ENCODE results near the gene PSMD12. TPM values are rescaled to one million over a fixed set of nuclear protein-coding genes. Genes with fewer than 3 reads are reported as not detected.
"Not testable (repeated sequence)": the region's sequence is repeated elsewhere in the genome, so short reads cannot be mapped to it uniquely, and the experiment has no call there.

PSMD12 gene
- total RNA-seq, 1 experiment from 2014 or later = 39.9 TPM

DNA sequence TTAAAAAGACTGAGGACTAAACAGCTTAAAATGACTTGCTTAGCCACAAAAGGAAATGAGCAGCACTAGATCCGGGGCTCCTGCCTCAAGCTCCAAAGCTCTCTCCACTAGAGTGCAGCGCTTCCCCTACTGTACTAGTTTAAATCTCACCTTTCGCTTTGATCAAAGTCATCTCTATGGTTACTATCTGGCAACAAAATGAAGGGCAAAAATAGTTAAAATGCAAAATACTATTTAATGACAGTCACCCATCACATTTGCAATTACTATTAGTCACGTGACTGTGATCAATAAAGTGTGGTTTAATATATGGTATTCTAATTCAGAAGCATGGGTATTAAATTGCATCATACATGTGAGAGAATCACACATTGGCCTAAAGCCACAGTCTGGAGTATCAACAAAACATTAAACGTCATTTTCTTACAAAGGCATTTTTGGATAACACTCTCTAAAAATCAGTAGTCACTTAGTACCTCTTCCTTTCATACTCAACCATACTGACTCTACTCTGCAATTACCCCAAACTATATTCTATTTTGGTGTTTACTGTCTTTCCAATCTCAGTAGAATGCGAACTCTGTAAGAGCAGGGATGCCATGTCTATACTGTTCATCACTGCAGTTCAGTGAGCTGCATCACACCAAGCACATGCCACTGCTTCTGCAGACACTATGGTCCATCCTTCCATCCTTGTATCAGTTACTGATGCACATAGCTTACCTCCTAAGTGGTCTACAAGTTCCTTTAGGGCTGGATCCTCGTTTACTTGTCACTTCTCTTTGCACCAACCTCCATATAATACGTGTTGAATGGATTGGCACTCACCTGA is 6.2 kb downstream of the PSMD12 start:
- DNase-seq (ENCODE audit: extremely low read depth, low read depth) = no peak

DNA sequence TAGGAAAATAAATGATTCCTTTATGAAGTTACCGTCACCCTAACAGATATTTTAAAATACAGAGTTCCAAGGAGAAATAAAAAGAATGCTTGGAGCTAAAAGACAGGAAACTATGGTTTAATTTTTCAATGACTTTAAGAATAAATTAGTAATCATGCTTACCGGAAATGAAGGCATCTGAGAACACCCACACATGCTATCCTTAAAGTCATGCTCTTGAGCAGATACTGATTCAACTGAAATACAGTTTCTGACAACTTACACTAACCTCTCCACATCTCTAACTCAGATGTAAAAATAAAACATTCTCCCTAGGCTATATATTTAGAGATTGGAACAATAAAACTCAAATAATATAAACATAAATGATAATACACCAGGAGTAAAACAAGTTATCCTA is 7.8 kb downstream of the PSMD12 start:
- DNase-seq (ENCODE audit: extremely low read depth, low read depth) = no peak

DNA sequence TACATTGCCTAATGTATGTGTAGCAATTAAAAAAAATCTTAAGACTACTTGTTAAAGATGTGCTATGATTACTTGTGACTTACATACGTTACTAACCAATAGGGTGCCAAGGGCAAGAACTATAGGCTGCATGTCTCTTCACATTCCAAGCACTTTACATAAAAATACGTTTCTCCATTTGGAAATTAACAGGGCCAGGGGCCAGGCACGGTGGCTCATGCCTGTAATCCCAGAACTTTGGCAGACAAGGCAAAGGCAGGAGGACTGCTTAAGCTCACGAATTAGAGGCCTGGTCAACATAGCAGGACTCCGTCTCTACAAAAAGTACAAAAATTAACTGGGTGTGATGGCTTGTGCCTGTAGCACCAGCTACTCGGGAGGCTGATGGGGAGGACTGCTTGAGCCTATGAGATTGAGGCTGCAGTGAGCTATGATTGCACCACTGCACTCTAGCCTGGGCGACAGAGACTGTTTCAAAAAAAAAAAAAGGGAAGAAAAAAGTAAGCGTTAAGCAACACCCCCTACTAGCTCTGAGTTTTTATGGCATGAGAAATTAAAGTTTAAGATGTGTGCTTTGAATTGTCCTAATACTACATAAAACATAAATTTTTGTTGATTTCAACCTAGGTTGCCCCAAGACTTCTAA is 12.3 kb downstream of the PSMD12 start:
- DNase-seq (ENCODE audit: extremely low read depth, low read depth) = no peak

DNA sequence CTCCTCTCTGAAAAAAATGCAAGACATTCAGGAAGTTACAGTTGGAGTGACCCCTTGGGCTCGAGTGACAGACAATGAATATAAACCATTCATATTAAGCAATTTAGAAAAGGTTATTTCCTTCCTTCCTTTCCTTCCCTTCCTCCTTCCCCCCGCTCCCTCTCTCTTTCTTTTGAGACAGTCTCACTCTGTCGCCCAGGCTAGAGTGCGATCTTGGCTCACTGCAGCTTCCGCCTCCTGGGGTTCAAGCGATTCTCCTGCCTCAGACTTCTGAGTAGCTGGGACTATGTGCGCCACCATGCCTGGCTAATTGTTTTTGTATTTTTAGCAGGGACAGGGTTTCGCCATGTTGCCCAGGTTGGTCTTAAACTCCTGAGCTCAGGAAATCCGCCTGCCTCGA is 13.2 kb downstream of the PSMD12 start:
- DNase-seq (ENCODE audit: extremely low read depth, low read depth) = no peak

DNA sequence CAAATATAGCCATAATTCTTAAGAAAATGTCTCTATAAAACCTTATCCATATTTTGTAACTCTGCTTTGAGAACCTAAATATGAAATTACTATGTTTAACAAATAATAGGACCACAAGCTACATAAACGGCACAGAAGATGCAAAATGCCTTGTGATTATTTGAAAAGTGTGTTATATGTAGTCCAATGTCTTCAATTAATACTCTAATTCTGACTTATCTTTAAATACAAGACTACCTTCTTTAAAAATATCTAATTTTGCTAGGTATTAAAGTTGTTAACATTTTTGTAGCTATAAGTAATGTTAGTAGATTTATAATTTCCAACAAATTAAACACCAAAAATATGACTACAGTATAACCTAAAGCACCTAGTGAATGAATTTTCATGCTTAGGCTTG is 17.0 kb downstream of the PSMD12 start:
- DNase-seq (ENCODE audit: extremely low read depth, low read depth) = no peak

DNA sequence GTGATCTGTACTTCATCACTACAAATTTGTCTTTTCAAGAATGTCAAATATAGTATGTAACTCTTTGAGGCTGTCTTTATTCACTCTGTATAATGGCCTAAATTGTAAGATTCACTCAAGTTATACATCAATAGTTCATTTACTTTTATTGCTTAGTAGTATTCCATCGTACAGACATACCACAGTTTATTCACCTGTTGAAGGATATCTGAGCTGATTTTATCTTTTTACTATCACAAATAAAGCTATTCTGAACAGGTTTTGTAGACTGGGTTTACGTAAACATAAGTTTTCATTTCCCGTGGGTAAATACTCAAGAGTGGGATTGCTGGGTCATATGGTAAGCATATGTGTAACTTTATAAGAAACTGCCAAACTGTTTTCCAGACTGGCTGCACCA is 18.6 kb downstream of the PSMD12 start:
- no peak for DNase-seq (ENCODE audit: extremely low read depth, low read depth)

DNA sequence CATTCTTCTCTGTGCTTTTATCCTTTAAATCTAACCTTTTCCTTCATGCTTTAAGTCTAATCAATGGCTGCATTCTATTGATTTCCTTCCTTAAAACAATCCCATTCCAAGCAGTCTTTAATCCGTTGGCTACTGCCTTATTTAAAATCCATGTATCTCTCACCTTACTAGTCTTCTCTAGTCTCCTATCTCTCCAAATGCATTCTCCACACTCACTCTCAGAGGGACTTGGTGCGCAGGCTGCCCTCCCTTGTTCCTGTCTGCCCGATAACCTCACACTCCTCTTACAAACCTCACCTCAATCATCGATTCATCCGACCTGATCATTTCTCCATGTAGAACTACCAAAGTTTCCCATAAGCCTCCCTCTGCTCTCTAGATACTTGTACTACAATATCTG is 23.1 kb downstream of the PSMD12 start:
- DNase-seq (ENCODE audit: extremely low read depth, low read depth) = no peak

DNA sequence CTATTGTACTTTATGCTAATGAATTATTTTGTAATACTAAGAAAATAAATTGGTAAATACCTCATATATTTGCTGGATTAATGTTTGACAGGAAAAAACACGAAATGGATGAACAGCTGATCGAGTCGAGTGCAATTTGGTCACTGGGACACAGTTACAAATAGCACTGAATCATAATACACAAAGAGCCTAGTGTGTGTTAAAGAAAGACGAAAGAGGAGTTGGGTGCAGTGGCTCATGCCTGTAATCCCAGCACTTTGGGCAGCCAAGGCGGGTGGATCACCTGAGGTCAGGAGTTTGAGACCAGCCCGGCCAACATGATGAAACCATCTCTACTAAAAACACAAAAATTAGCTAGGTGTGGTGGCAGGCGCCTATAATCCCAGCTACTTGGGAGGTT is 28.0 kb downstream of the PSMD12 start:
- DNase-seq (ENCODE audit: extremely low read depth, low read depth) = not testable (repeated sequence)

DNA sequence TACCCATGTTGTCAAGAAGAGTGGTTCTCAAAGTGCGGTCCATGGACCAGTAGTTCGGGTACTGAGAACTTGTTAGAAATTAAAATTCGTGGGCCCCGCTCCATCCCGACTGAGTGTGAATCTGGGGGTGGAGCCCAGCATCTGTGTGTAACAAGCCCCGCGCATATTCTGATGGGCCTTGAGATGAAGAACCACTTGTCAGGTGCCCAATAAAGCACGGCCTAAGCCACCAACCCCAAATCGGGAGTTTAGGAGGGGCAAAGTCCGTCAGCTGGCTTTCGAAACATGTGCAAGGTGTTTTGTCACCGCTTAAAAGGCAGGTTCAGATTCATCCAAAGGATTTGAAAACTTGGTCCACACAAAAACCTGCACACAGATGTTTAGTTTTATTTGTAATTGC is 29.5 kb downstream of the PSMD12 start:
- DNase-seq (ENCODE audit: extremely low read depth, low read depth) = no peak

DNA sequence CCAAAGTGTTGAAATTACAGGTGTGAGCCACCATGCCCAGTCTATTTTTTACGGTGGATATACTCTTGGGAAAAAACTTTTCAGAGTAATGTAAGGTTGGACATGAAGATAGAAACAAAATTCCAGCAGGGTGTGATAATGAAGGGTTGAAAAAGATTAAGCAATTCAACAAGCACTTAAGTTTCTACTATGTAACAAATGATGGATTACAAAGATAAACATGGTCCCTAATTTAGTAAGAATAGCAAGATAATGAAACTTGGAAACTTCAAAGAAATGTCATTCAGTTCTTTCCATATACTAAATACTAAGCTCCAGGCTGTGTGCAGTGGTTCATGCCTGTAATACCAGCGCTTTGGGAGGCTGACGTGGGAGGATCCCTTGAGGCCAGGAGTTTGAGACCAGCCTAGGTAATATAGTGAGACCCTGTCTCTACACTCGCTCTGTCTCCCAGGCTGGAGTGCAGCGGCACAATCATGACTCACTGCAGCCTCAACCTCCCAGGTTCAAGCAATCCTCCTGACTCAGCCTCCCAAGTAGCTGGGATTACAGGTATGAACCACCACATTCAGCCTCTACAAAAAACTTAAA is 31.0 kb downstream of the PSMD12 start:
- no peak for DNase-seq (ENCODE audit: extremely low read depth, low read depth)

DNA sequence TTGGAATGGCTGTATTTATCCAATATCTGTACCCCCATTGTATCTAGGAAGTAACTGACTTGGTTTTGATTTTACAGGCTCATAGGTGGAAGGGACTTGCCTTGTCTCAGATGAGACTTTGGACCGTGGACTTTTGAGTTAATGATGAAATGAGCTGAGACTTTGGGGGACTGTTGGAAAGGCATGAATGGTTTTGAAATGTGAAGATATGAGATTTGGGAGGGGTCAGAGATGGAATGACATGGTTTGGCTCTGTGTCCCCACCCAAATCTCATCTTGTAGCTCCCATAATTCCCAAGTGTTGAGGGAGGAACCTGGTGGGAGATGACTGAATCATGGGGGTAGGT is 34.2 kb downstream of the PSMD12 start:
- not testable (repeated sequence) for DNase-seq (ENCODE audit: extremely low read depth, low read depth)

DNA sequence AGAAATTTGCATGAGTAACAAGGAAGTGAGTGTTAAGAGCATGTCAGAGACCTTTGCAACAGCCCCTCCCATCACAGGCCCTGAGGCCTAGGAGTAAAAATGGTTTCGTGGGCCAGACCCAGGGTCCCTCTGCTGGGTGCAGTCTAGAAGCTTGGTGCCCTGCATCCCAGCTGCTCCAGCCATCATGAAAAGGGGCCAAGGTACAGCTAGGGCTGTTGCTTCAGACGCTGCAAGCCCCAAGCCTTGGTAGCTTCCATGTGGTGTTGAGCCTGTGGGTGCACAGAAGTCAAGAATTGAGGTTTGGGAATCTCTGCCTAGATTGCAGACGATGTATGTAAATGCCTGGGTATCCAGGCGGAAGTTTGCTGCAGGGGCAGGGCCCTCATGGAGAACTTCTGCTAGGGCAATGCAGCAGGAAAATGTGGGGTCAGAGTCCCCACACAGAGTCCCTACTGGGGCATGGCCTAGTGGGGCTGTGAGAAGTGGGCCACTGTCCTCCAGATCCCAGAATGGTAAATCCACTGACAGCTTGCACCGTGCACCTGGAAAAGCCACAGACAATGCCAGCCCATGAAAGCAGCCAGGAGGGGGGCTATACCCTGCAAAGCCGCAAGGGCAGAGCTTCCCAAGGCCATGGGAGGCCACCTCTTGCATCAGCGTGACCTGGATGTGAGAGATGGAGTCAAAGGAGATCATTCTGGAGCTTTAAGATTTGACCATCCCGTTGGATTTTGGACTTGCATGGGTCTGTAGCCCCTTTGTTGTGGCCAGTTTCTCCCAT is 34.8 kb downstream of the PSMD12 start:
- not testable (repeated sequence) for DNase-seq (ENCODE audit: extremely low read depth, low read depth)

DNA sequence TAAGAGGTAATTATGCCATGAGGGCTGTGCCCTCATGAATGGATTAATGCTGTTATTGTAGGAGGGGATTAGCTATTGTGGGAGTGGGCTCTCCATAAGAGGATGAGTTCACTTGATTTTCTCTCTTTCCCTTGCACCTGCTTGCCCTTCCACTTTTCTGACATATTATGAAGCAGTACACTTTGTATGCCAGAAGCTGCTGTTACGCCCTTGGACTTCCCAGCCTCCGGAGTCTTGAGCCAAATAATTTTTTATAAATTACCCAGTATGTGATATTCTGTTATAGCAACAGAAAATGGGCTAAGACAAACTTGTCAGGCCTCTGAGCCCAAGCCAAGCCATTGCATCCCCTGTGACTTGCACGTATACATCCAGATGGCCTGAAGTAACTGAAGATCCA is 38.4 kb downstream of the PSMD12 start:
- no peak for DNase-seq (ENCODE audit: extremely low read depth, low read depth)

DNA sequence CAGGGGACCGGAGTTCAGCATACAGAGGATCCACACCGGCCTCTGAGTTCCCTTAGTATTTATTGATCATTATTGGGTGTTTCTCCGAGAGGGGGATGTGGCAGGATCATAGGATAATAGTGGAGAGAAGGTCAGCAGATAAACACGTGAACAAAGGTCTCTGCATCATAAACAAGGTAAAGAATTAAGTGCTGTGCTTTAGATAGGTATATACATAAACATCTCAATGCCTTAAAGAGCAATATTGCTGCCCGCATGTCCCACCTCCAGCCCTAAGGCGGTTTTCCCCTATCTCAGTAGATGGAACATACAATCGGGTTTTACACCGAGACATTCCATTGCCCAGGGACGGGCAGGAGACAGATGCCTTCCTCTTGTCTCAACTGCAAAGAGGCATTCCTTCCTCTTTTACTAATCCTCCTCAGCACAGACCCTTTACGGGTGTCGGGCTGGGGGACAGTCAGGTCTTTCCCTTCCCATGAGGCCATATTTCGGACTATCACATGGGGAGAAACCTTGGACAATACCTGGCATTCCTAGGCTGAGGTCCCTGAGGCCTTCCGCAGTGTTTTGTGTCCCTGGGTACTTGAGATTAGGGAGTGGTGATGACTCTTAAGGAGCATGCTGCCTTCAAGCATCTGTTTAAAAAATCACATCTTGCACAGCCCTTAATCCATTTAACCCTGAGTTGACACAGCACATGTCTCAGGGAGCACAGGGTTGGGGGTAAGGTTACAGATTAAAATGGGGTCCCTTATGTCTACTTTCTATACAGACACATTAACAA is 39.2 kb downstream of the PSMD12 start:
- DNase-seq (ENCODE audit: extremely low read depth, low read depth) = not testable (repeated sequence)

DNA sequence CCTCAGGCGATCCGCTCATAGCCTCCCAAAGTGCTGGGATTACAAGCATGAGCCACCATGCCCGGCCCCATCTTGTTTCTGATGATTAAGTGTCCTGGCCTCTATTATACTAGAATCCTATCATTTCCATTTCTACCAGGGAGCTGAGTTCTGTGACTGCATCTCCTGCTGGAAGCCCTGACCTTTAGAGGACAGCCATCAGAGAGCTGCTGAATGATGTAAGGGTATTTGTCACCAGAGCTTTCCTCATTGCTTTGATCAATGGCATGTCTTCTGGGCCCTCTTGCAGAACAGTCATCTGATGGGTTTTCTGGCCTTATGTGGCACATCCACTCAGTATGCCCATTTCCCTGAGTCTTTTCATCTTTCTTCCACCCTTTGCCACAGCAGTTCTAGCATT is 39.9 kb downstream of the PSMD12 start:
- no peak for DNase-seq (ENCODE audit: extremely low read depth, low read depth)

DNA sequence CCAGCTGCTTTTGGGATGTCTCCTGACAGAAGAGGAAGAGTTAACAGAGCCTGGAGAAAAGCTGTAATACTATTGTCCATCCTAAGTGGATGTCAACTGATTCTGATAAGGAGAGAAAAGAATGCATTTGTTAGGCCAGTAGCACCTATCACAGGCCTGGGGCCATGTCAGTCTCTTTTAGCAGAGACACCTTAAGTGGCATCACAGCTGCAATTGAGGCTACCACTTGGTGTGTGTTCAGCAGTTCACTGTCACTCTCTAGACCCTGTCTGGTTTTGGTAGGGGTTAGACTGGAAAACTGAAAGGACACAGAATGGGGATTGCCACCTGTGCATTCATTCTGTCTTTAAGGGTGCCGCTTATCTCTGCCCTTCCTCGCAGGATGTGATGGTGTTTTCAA is 42.0 kb downstream of the PSMD12 start:
- no peak for DNase-seq (ENCODE audit: extremely low read depth, low read depth)

DNA sequence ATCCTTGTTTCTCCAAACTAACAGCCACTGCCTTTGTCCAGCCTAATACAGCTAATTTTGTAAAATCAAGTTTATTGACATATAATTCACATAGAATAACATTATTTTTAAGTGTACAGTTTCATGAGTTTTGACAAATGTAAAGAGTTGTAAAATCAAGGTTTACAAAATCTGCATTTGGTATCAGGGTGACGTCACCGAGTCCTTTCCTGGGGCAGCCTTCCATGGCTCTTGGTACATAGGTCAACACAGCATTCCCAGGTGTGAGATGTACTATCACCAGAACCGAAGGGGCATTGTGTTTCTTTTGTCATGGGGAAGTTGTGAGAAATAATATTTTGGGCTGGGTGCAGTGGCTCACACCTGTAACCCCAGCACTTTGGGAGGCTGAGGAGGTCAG is 42.9 kb downstream of the PSMD12 start:
- DNase-seq (ENCODE audit: extremely low read depth, low read depth) = no peak

DNA sequence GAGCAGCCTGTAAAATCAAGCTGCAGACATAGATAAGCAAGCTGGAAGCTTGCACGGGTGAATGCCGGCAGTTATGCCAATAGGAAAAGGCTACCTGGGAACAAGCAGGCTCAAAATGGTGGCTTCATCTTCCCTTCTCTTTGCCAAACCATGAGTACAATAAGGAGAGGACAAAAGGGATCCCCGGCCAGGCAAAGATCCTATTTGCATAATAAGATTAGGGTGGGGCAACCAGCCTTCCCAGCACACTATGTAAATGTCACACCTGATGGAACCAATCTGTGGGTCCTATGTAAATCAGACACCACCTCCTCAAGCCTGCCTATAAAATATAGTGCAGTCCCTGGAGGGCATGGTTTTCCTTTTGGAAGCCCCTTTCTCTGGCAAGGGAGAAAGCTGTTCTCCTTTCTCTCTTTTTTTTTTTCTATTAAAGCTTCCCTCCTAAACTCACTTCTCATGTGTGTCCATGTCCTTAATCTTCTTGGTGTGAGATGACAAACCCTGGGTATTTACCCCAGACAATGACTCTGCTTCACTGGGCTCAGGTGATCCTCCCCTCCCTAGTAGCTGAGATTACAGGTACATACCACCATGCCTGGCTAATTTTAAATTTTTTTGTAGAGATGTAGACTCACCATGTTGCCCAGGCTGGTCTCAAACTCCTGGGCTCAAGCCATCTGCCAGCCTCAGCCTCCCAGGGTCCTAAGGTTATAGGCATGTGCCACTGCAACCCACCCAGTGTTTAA is 44.2 kb downstream of the PSMD12 start:
- no peak for DNase-seq (ENCODE audit: extremely low read depth, low read depth)

DNA sequence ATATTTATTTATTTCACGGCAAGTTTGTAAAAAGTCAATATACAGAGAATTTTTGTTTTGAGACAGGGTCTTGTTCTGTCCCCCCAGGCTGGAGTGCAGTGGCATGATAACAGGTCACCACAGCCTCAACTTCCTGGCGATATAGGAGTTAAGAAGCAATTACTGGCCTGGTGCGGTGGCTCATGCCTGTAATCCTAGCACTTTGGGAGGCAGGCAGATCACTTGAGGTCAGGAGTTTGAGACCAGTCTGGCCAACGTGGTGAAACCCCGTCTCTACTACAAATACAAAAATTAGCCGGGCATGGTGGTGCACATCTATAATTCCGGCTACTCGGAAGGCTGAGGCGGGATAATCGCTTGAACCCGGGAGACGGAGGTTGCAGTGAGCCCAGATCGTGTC is 44.9 kb downstream of the PSMD12 start:
- DNase-seq (ENCODE audit: extremely low read depth, low read depth) = not testable (repeated sequence)

DNA sequence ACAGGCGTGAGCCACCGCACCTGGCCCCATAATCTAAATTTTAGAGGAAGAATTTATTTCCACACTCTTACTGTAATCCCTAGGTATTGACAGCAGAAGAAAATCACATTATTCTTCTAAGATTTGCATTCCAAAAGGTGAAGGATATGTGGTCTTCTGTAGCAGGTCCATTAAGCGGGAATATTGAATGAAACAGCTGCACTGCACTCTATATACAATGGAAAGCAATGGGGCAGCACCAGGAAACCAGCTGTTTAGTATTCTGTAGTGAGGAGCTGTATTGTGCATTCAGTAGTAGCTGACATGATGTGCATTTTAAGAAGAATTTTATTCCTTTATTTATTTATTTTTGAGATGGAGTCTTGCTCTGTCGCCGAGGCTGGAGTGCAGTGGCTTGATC is 49.6 kb downstream of the PSMD12 start:
- DNase-seq (ENCODE audit: extremely low read depth, low read depth) = no peak

All from NCI-H460 (cell line).